Nephron progenitor cell (in vitro differentiated cells): ENCODE data around the gene NECTIN1.

Experiments used
- DNase-seq: peaks from one replicate; pipeline ENCODE4 v3.0.0; 2021
- H3K27ac Mint-ChIP-seq: 2 replicates; pipeline ENCODE4 v1.8.0; 2021; ENCODE audit warnings: mild to moderate bottlenecking, moderate library complexity, mixed read lengths
- H3K27me3 Mint-ChIP-seq: 2 replicates; pipeline ENCODE4 v1.8.0; 2021; ENCODE audit warnings: mild to moderate bottlenecking, low read depth, mixed read lengths; ENCODE audit not compliant: poor library complexity
- H3K36me3 Mint-ChIP-seq: 2 replicates; pipeline ENCODE4 v1.8.0; 2021; ENCODE audit warnings: low read depth, mixed read lengths
- H3K4me1 Mint-ChIP-seq: 2 replicates; pipeline ENCODE4 v1.8.0; 2021; ENCODE audit warnings: mixed read lengths
- H3K4me3 Mint-ChIP-seq: 2 replicates; pipeline ENCODE4 v1.8.0; 2021; ENCODE audit warnings: mild to moderate bottlenecking, moderate library complexity, mixed read lengths
- H3K9me3 Mint-ChIP-seq: 2 replicates; pipeline ENCODE4 v1.8.0; 2021; ENCODE audit warnings: mild to moderate bottlenecking, moderate library complexity, mixed read lengths
- TF ChIP-seq, protein P1 (sequence below): fragments of 200-600 bp; sonication (generic); IDR thresholded peaks from 2 replicates; pipeline ENCODE4 v1.5.0; 2021; ENCODE audit warnings: antibody characterized with exemption

NECTIN1 gene

DNA sequence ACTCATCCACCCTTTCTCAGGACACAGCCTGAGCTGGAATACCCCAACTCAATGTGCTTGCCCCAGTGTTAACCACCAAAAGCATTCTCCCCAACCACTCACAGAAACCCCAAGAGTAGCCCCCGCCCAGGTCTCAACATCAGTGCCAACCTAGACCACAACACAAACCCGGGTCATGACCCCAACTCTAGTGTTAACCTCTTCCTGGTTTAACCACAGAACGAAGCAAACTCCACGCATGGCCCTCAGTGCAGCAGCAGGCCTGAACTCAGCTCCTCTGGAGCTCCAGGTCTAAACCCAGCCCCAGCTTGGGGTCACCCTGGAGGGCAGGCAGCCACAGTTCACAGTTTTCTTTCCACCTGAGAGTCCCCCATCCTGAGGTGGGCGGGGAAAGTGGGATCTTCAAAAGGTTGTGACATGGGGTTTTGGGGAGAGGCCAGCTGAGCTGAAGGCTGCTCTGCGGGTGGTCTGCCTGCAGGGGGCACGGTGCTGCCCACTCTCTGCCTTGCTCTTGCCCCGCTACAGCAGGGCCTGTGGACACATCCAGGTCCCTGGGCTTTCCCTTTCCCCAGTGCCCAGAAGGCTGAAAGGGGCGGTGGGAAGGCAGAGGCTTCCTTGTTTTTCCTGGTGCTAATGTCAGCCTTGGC is 37.9 kb downstream of the NECTIN1 start:
- no peaks in the 10 kb centered on the region for H3K36me3 Mint-ChIP-seq

DNA sequence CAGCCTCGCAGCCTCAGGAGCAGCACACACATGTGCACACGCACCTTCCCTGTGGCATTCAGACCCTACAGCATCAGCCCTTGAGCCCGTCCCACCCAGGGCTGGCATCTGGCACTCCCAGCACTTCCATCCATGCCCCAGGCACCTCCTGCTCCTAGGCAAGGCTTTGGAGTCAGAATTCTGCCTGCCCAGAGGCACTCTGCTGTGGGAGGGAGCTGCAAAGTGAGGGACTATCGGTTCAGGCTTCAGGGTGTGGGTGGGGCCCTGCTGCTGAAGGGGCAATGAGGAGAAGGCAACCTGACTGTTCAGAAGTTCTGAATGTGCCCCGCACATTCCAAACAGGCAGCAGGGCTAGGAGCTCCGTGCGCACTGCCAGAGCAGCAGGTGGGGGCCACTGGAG is 39.7 kb downstream of the NECTIN1 start:
- Mint-ChIP-seq H3K27me3 (peaks cover 12% of the 10 kb centered on the region), H3K4me1 (peaks cover 94% of the 10 kb centered on the region), H3K27ac (no peak overlapping the region), H3K9me3 (no peaks in the 10 kb centered on the region), H3K4me3 (no peak overlapping the region), H3K36me3 (no peaks in the 10 kb centered on the region)
- TF ChIP-seq, protein P1, sequence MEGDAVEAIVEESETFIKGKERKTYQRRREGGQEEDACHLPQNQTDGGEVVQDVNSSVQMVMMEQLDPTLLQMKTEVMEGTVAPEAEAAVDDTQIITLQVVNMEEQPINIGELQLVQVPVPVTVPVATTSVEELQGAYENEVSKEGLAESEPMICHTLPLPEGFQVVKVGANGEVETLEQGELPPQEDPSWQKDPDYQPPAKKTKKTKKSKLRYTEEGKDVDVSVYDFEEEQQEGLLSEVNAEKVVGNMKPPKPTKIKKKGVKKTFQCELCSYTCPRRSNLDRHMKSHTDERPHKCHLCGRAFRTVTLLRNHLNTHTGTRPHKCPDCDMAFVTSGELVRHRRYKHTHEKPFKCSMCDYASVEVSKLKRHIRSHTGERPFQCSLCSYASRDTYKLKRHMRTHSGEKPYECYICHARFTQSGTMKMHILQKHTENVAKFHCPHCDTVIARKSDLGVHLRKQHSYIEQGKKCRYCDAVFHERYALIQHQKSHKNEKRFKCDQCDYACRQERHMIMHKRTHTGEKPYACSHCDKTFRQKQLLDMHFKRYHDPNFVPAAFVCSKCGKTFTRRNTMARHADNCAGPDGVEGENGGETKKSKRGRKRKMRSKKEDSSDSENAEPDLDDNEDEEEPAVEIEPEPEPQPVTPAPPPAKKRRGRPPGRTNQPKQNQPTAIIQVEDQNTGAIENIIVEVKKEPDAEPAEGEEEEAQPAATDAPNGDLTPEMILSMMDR, result no peak
- DNase-seq, result no peak

More for the DNA sequence above, 37.9 kb downstream of the NECTIN1 start:
- Mint-ChIP-seq H3K9me3 (no peaks in the 10 kb centered on the region), H3K4me1 (peaks cover 94% of the 10 kb centered on the region), H3K4me3 (no peak overlapping the region), H3K27ac (peak overlapping the region; percentile 82), H3K27me3 (peaks cover 12% of the 10 kb centered on the region)
- DNase-seq, result no peak
- TF ChIP-seq, protein P1, result peak; percentile 10

DNA sequence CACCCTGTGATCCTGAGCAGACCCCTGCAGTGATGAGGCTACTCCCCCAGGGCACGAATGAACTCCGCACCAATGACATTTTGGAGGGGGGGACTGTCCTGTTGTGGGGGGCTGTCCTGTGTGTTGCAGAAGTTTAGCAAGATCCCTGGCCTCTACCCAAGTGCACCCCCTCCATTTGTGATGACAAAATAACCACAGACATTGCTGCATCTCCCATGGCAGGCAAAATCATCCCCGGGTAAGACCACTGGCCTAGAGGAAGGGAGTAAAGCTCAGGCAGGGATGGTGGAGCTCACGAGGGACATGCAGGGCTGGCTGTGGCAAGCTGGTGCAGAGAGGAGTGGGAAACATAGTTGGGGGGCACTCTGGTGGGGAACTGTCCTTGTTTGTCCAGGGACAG is 40.6 kb downstream of the NECTIN1 start:
- H3K27ac Mint-ChIP-seq, result no peak overlapping the region
- TF ChIP-seq, protein P1, result no peak
- no peaks in the 10 kb centered on the region for H3K36me3 Mint-ChIP-seq
- peaks cover 94% of the 10 kb centered on the region for H3K4me1 Mint-ChIP-seq
- peaks cover 12% of the 10 kb centered on the region for H3K27me3 Mint-ChIP-seq
- H3K9me3 Mint-ChIP-seq, result no peaks in the 10 kb centered on the region
- H3K4me3 Mint-ChIP-seq, result no peak overlapping the region
- no peak for DNase-seq

DNA sequence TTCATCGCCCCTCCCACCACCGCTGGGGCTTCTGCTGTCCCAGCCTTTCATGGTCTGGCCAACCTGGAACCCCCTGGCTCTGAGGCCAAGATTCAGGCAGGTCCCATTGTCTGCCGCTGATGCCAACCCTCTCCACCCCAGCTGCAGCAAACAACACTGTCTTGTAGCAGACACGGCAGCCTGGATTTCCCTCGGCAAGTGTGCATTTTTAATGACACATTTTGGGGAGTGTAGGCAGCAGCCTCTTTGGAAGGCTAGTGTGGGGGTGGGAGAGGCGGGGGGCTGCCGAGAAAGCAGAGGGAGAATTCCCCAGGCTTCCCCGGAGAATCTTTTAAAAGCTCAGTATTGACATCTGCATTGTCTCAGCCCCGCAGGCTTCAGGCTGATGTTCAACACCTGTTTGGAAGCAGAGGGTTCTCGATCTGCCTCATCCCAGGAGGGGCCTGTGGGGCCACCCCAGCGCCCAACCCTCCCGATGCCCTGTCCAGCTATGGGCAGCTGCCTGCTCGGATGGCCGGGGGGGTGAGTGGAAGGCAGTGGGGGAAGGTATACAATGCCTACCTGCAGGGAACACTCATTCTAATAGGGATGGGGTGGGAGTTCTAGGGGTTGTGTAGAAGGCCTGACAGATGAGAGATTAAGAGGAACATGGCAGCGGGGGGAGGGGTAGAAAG is 41.5 kb downstream of the NECTIN1 start:
- no peaks in the 10 kb centered on the region for H3K36me3 Mint-ChIP-seq
- TF ChIP-seq, protein P1, result no peak
- peaks cover 8% of the 10 kb centered on the region for H3K27me3 Mint-ChIP-seq
- DNase-seq, result no peak
- H3K27ac Mint-ChIP-seq, result peak overlapping the region; percentile 3
- H3K9me3 Mint-ChIP-seq, result no peaks in the 10 kb centered on the region
- H3K4me3 Mint-ChIP-seq, result no peak overlapping the region
- peaks cover 94% of the 10 kb centered on the region for H3K4me1 Mint-ChIP-seq

DNA sequence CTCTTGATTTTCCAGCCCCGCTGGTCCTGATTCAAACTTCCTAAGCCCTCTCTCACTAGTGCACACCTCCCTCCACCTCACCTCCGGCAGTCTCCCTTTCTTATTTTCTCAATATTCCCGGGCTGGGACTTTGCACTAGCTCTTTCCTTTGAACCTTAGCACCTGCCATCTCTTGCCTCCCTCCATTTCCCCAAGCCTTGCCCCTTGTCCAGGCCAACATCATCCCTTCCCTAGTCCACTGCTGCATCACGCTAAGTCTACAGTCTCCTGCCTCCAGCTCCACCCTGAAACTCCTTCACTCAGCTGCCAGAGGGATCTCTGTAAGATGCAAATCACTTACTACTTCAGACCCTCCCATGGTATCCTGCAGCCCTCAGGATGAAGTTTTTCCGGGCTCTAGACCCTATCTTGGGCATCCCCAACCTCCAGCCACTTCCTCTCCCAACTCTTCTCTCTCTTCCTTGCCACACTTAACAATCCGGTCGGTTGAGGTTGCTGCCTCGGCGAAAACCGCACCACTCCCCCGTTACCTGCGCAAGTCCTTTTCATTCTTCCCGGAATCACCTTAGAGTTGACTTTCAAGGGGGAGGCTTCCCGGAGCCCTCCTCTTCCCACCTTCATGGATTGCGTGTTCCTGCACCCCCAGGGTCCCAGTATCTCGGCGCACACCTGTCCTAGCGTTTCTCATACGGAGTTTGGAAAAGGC is 42.7 kb downstream of the NECTIN1 start:
- no peaks in the 10 kb centered on the region for H3K9me3 Mint-ChIP-seq
- H3K27ac Mint-ChIP-seq, result peak overlapping the region; percentile 18

More for the DNA sequence above, 42.7 kb downstream of the NECTIN1 start:
- no peak for DNase-seq
- Mint-ChIP-seq H3K4me3 (peak overlapping the region; percentile 30), H3K27me3 (peaks cover 11% of the 10 kb centered on the region), H3K36me3 (no peaks in the 10 kb centered on the region), H3K4me1 (peaks cover 92% of the 10 kb centered on the region)
- TF ChIP-seq, protein P1, result no peak
